H1 (cell line): ENCODE results near the gene PIGC. TPM values are rescaled to one million over a fixed set of nuclear protein-coding genes. Genes with fewer than 3 reads are reported as not detected.

Source experiments
- CTCF ChIA-PET: fragments of 300-600 bp; sonication (Branson Sonifier 250); formaldehyde crosslinking; loops from one replicate; lab custom pipeline; 2021; ENCODE audit not compliant: partially characterized antibody; lab: Charles Lee
- POLR2A ChIA-PET: fragments of 300-600 bp; sonication (Branson Sonifier 250); formaldehyde crosslinking; loops from one replicate; lab custom pipeline; 2021; ENCODE audit warnings: inconsistent platforms; ENCODE audit not compliant: partially characterized antibody; lab: Charles Lee
- DNase-seq, 2 experiments: peaks; one replicate each; pipeline versions ENCODE4 v3.0.0 to v3.0.0-alpha.2; 2010 to 2022; ENCODE audit warnings: low spot score in 2 of 2, low read depth in 1 of 2, mixed read lengths in 1 of 2
- FAIRE-seq: peaks from 2 replicates; lab custom pipeline; 2011; peaks lifted over from hg19 to GRCh38; lab: Jason Lieb, UNC
- H2AFZ ChIP-seq: 2 replicates; pipeline ENCODE4 v1.8.1; 2012; ENCODE audit warnings: low read length, inconsistent platforms
- H2AK5ac ChIP-seq: 2 replicates; pipeline ENCODE4 v1.6.1; 2013; ENCODE audit warnings: low read depth, low read length
- H2BK120ac ChIP-seq: replicated peaks from 2 replicates; pipeline ENCODE3; 2013; ENCODE audit warnings: low read depth, low read length, inconsistent platforms
- H2BK12ac ChIP-seq: 2 replicates; pipeline ENCODE4 v1.6.1; 2013; ENCODE audit warnings: low read depth, low read length
- H2BK15ac ChIP-seq: 2 replicates; pipeline ENCODE4 v1.6.1; 2013; ENCODE audit warnings: low read length
- H2BK20ac ChIP-seq: 2 replicates; pipeline ENCODE4 v1.6.1; 2013; ENCODE audit warnings: low read length
- H2BK5ac ChIP-seq: 2 replicates; pipeline ENCODE4 v1.6.1; 2013; ENCODE audit warnings: low read depth, low read length
- H3K14ac ChIP-seq: 2 replicates; pipeline ENCODE4 v1.6.1; 2013; ENCODE audit warnings: inconsistent platforms; ENCODE audit not compliant: insufficient read length
- H3K18ac ChIP-seq: 2 replicates; pipeline ENCODE4 v1.6.1; 2013; ENCODE audit warnings: low read length; ENCODE audit errors: extremely low read depth
- H3K23ac ChIP-seq: 2 replicates; pipeline ENCODE4 v1.6.1; 2013; ENCODE audit warnings: inconsistent platforms; ENCODE audit not compliant: insufficient read length
- H3K23me2 ChIP-seq: 2 replicates; pipeline ENCODE4 v1.6.1; 2013; ENCODE audit warnings: low read depth, low read length
- H3K27ac ChIP-seq: 2 replicates; pipeline ENCODE4 v1.6.1; 2011; ENCODE audit warnings: low read depth, low read length, inconsistent platforms
- H3K27me3 ChIP-seq, 4 experiments: replicated peaks in 1 of 4; 1 replicate in 1 of 4; 2 replicates in 3 of 4; pipeline versions ENCODE4 v1.6.1 to v1.8.1; 2011 to 2013; ENCODE audit warnings: low read length in 3 of 4, mild to moderate bottlenecking in 3 of 4, inconsistent platforms in 2 of 4, mixed read lengths in 2 of 4, moderate library complexity in 1 of 4; ENCODE audit not compliant: control insufficient read depth in 3 of 4, insufficient read depth in 3 of 4; ENCODE audit errors: extremely low read depth in 1 of 4
- H3K36me3 ChIP-seq, 4 experiments: 2 replicates each; pipeline versions ENCODE4 v1.6.1 to v1.8.1; 2011 to 2013; ENCODE audit warnings: mild to moderate bottlenecking in 4 of 4, low read length in 3 of 4, moderate library complexity in 2 of 4, control low read depth in 1 of 4, inconsistent platforms in 1 of 4; ENCODE audit not compliant: insufficient read depth in 4 of 4, control insufficient read depth in 2 of 4
- H3K4ac ChIP-seq: replicated peaks from 2 replicates; pipeline ENCODE3; 2013; ENCODE audit warnings: low read length, low read depth, mixed read lengths, inconsistent platforms; ENCODE audit not compliant: insufficient read length
- H3K4me1 ChIP-seq, 4 experiments: replicated peaks in 1 of 4; 1 replicate in 1 of 4; 2 replicates in 3 of 4; pipeline versions ENCODE4 v1.6.1 to v1.8.1; 2011 to 2013; ENCODE audit warnings: low read length in 3 of 4, inconsistent platforms in 2 of 4, mixed read lengths in 1 of 4; ENCODE audit not compliant: insufficient read depth in 4 of 4, control insufficient read depth in 3 of 4
- H3K4me2 ChIP-seq, 2 experiments: 2 replicates each; pipeline versions ENCODE4 v1.6.1 to v1.8.1; 2011 to 2013; ENCODE audit warnings: low read depth in 2 of 2, low read length in 2 of 2, control low read depth in 1 of 2, inconsistent platforms in 1 of 2, mild to moderate bottlenecking in 1 of 2; ENCODE audit not compliant: insufficient read depth in 1 of 2
- H3K4me3 ChIP-seq, 4 experiments: fragments of 200-600, 300-600 bp in 1 of 4; sonication (generic), shearing (Covaris generic), sonication (Bioruptor Twin) in 1 of 4; 2 replicates each; pipeline versions ENCODE4 v1.5.1 to v1.8.1; 2011 to 2016; ENCODE audit warnings: low read length in 4 of 4, low read depth in 3 of 4, control low read depth in 2 of 4, inconsistent platforms in 2 of 4, mild to moderate bottlenecking in 2 of 4, mixed read lengths in 1 of 4, moderate library complexity in 1 of 4; ENCODE audit not compliant: insufficient read depth in 2 of 4; ENCODE audit errors: extremely low read depth in 1 of 4
- H3K56ac ChIP-seq: replicated peaks from 2 replicates; pipeline ENCODE3; 2013; ENCODE audit warnings: low read depth, mild to moderate bottlenecking, mixed read lengths, low read length, inconsistent platforms; ENCODE audit not compliant: insufficient read length
- H3K79me1 ChIP-seq: 2 replicates; pipeline ENCODE4 v1.6.1; 2013; ENCODE audit warnings: low read depth, low read length, control low read depth
- H3K79me2 ChIP-seq, 2 experiments: 2 replicates each; pipeline versions ENCODE4 v1.6.1 to v1.8.1; 2012 to 2013; ENCODE audit warnings: low read length in 2 of 2, mild to moderate bottlenecking in 2 of 2, inconsistent platforms in 1 of 2; ENCODE audit not compliant: insufficient read depth in 2 of 2, control insufficient read depth in 1 of 2
- H3K9ac ChIP-seq, 4 experiments: replicated peaks in 1 of 4; 1 replicate in 1 of 4; 2 replicates in 3 of 4; pipeline versions ENCODE4 v1.6.1 to v1.8.1; 2011 to 2013; ENCODE audit warnings: low read depth in 3 of 4, low read length in 3 of 4, control low read depth in 2 of 4, mild to moderate bottlenecking in 2 of 4, moderate library complexity in 2 of 4, inconsistent platforms in 1 of 4; ENCODE audit errors: extremely low read depth in 1 of 4
- H3K9me3 ChIP-seq, 2 experiments: 2 replicates each; pipeline versions ENCODE4 v1.6.1 to v1.8.1; 2012 to 2013; ENCODE audit warnings: mild to moderate bottlenecking in 2 of 2, moderate library complexity in 2 of 2, control low read depth in 1 of 2, inconsistent platforms in 1 of 2, low read depth in 1 of 2, low read length in 1 of 2, mixed read lengths in 1 of 2; ENCODE audit not compliant: insufficient read depth in 2 of 2
- H4K20me1 ChIP-seq, 2 experiments: replicated peaks in 1 of 2; 2 replicates each; pipeline versions ENCODE3 to v1.8.1; 2011 to 2013; ENCODE audit warnings: inconsistent platforms in 2 of 2, low read length in 2 of 2, mild to moderate bottlenecking in 1 of 2; ENCODE audit not compliant: insufficient read depth in 2 of 2, control insufficient read depth in 1 of 2
- H4K5ac ChIP-seq: 2 replicates; pipeline ENCODE4 v1.6.1; 2013; ENCODE audit warnings: low read length, low read depth, mixed read lengths, inconsistent platforms; ENCODE audit not compliant: insufficient read length
- H4K8ac ChIP-seq: 2 replicates; pipeline ENCODE4 v1.8.0; 2013; ENCODE audit warnings: mild to moderate bottlenecking, moderate library complexity, low read length, inconsistent platforms; ENCODE audit not compliant: insufficient read depth; ENCODE audit errors: extremely low read depth
- H4K91ac ChIP-seq: replicated peaks from 2 replicates; pipeline ENCODE3; 2013; ENCODE audit warnings: low read length, mixed read lengths, inconsistent platforms; ENCODE audit not compliant: insufficient read length
- RAD21 ChIP-seq, 2 experiments: IDR thresholded peaks in 1 of 2; conservative IDR thresholded peaks in 1 of 2; 2 replicates each; pipeline ENCODE4 v1.6.1; 2011; ENCODE audit warnings: low read depth in 2 of 2, low read length in 2 of 2, improper control_type of control experiment in 1 of 2, inconsistent platforms in 1 of 2, mild to moderate bottlenecking in 1 of 2, moderate library complexity in 1 of 2
- SUZ12 ChIP-seq: fragments of 200-600 bp; sonication (generic); IDR thresholded peaks from 2 replicates; pipeline ENCODE4 v1.6.1; 2012; ENCODE audit warnings: mild to moderate bottlenecking, inconsistent platforms, low read length, moderate library complexity, mixed read lengths
- WGBS, 2 experiments: shearing (Covaris generic) in 1 of 2; methylation state at CpG; one replicate each; pipeline versions ENCODE4 v1.1.6 to v1.1.7; 2013 to 2015; ENCODE audit warnings: low lambda C conversion rate in 2 of 2, mixed read lengths in 2 of 2, inconsistent platforms in 1 of 2, low coverage in 1 of 2, missing lambda C conversion rate in 1 of 2; ENCODE audit not compliant: insufficient replicate concordance in 2 of 2, insufficient coverage in 1 of 2, insufficient read length in 1 of 2; ENCODE audit errors: extremely low coverage in 1 of 2, missing lambda C conversion rate in 1 of 2; 5-methylcytosine and 5-hydroxymethylcytosine counted together
- polyA plus RNA-seq, 7 experiments: library from polyadenylated mRNA; depleted of rRNA in 3 of 7; stranded (reverse) in 5 of 7; unstranded in 2 of 7; fragments of >200 nt in 5 of 7; fragments of 200-250 nt in 2 of 7; gene quantifications; 1 replicate in 5 of 7; 2 replicates in 1 of 7; 4 replicates in 1 of 7; pipeline versions ENCODE4 v1.2.1 to v1.2.3, GENCODE V29; 2011 to 2013; ENCODE audit warnings: missing spikeins in 2 of 7, mixed read lengths in 2 of 7
- total RNA-seq: library from RNA; stranded (reverse); fragmentation: NEBNext Ultra II Directional; extraction: Animal tissue kit (Norgen Biotek cat#: 25700); gene quantifications from 2 replicates; pipeline ENCODE4 v1.2.1, GENCODE V29; 2021
- TF ChIP-seq, protein P1 (sequence below), 3 experiments: IDR thresholded peaks; 1 replicate in 2 of 3; 2 replicates in 1 of 3; pipeline versions ENCODE4 v1.5.1 to v1.6.1; 2011; ENCODE audit warnings: low read length in 3 of 3, mild to moderate bottlenecking in 3 of 3, inconsistent platforms in 2 of 3, low read depth in 1 of 3, moderate library complexity in 1 of 3; ENCODE audit not compliant: insufficient read depth in 1 of 3; ENCODE audit errors: control extremely low read depth in 1 of 3

PIGC gene
- total and polyA plus RNA-seq, 2 of the 8 experiments (the other 6 are each of a cell fraction or from before 2014, with no cell fraction given) = 21.0 to 39.3 TPM

DNA sequence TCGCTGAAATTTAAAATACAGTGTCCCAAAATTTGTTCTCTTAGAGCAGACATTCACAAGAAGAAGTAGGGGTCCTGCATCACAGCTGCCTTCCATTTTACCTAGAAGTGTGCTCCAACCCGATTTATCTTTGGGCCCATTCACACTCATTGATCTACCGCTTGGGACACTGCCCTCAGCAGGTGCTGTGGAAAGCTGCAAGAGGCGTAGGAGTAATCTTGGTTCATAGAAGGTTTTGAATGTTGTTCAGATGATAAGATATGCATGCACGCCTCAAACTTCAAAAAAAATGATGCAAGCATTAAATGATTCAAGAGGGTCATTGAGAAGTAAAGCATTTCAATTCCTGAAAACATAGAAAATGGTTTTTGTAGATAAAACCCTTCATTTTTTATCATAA is 42.0 kb downstream of the PIGC start:
- Histone ChIP-seq H2BK12ac (no peak overlapping the region), H3K4me3 (no peak overlapping the region), H2BK15ac (no peak overlapping the region), H4K20me1 (no peaks in the 10 kb centered on the region), H3K79me2 (no peaks in the 10 kb centered on the region), H4K91ac (no peak overlapping the region), H2AK5ac (no peak overlapping the region), H3K4me2 (no peak overlapping the region), H3K36me3 (no peaks in the 10 kb centered on the region), H3K14ac (no peak overlapping the region), H2BK20ac (no peak overlapping the region), H3K18ac (no peak overlapping the region), H2AFZ (no peak overlapping the region), H3K56ac (no peak overlapping the region), H3K9me3 (no peaks in the 10 kb centered on the region), H3K23ac (no peak overlapping the region), H3K4me1 (peaks cover 2 to 5% (median 3%) of the 10 kb centered on the region in 4 experiments; a peak in 4 of 7 replicates), H3K4ac (no peak overlapping the region), H2BK120ac (no peak overlapping the region), H4K8ac (no peak overlapping the region), H3K27ac (no peak overlapping the region), H3K27me3 (no peaks in the 10 kb centered on the region), H4K5ac (no peak overlapping the region), H3K23me2 (no peaks in the 10 kb centered on the region), H3K9ac (no peak overlapping the region), H2BK5ac (no peak overlapping the region), H3K79me1 (no peaks in the 10 kb centered on the region)
- CTCF ChIA-PET = interaction anchor here (0.7 to 4.2 kb wide), 22 partner anchors 9 to 602 kb away, joined by 3 to 32 read pairs (median 4); no protein-coding TSS in a partner anchor
- DNase-seq (no peak), FAIRE-seq (peak; percentile 87)
- WGBS, 2 experiments = 55% methylated on average over 5 of the region's 5 CpGs; no CpG with 5 or more reads in 1 of the 2 experiments
- POLR2A ChIA-PET = no interaction called here
- TF ChIP-seq SUZ12 (no peak), RAD21 (IDR thresholded peaks at IDR 0.05 in 1 of 2, conservative IDR thresholded peaks at IDR 0.05 in 1 of 2; ENCODE audit: low read depth in 2 of 2, low read length in 2 of 2) (peak; percentile 69 to 75)
- TF ChIP-seq, protein P1, sequence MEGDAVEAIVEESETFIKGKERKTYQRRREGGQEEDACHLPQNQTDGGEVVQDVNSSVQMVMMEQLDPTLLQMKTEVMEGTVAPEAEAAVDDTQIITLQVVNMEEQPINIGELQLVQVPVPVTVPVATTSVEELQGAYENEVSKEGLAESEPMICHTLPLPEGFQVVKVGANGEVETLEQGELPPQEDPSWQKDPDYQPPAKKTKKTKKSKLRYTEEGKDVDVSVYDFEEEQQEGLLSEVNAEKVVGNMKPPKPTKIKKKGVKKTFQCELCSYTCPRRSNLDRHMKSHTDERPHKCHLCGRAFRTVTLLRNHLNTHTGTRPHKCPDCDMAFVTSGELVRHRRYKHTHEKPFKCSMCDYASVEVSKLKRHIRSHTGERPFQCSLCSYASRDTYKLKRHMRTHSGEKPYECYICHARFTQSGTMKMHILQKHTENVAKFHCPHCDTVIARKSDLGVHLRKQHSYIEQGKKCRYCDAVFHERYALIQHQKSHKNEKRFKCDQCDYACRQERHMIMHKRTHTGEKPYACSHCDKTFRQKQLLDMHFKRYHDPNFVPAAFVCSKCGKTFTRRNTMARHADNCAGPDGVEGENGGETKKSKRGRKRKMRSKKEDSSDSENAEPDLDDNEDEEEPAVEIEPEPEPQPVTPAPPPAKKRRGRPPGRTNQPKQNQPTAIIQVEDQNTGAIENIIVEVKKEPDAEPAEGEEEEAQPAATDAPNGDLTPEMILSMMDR (IDR thresholded peaks at IDR 0.05; ENCODE audit: control extremely low read depth in 1 of 3, insufficient read depth in 1 of 3, low read depth in 1 of 3, low read length in 3 of 3) = peak; percentile 57 to 73 (median 67)
